Stomach (tissue), 4 donors: ENCODE data around the gene IRF8.

Experiments
- CTCF ChIP-seq, 7 experiments: fragments of 450-650 bp in 4 of 7; fragments of 200-600 bp in 3 of 7; sonication (generic) in 3 of 7; IDR thresholded peaks; one replicate each; pipeline ENCODE4 v1.5.1; 2016 to 2019; ENCODE audit warnings: antibody characterized with exemption in 7 of 7, control low read depth in 2 of 7, mild to moderate bottlenecking in 1 of 7
- POLR2A ChIP-seq, 4 donors: fragments of 450-650 bp; IDR thresholded peaks; one replicate each; pipeline ENCODE4 v1.6.1; 2016; ENCODE audit warnings: antibody characterized with exemption in 4 of 4, control low read depth in 2 of 4, mild to moderate bottlenecking in 1 of 4, moderate library complexity in 1 of 4

GRCh38 chr16:85879975-85880831 lies 18.8 kb upstream of the IRF8 start:
- TF ChIP-seq CTCF (IDR thresholded peaks at IDR 0.05) (no peak), POLR2A (IDR thresholded peaks at IDR 0.05) (no peak)
